H54 (cell line): Measurements from ENCODE around the gene TTC16.
"Not testable (repeated sequence)": the region's sequence is repeated elsewhere in the genome, so short reads cannot be mapped to it uniquely, and the experiment has no call there.

ENCODE experiments used
- DNase-seq: peaks from one replicate; pipeline ENCODE4 v3.0.0; 2011; ENCODE audit warnings: low spot score, mixed read lengths; ENCODE audit not compliant: insufficient read length
- FAIRE-seq: peaks from 3 replicates; lab custom pipeline; 2011; peaks lifted over from hg19 to GRCh38; lab: Jason Lieb, UNC
- POLR2A ChIP-seq: IDR thresholded peaks from 2 replicates; pipeline ENCODE4 v1.6.1; 2011; ENCODE audit warnings: low read depth, mild to moderate bottlenecking, low read length

Gene TTC16

GRCh38 chr9:127778280-127779135, 62.6 kb downstream of the TTC16 start, which contains the start of gene SH2D3C:
SH2D3C (minus strand) TSS chr9:127778666; CDS start chr9:127778627, 39 bp downstream.
- TF ChIP-seq POLR2A: no peak
- FAIRE-seq (no peak), DNase-seq (no peak)

GRCh38 chr9:127779136-127779981, 63.5 kb downstream of the TTC16 start:
- no peak for TF ChIP-seq POLR2A
- FAIRE-seq: no peak
- no peak for DNase-seq

- no peak for TF ChIP-seq POLR2A
- FAIRE-seq: no peak
- no peak for DNase-seq
Measured at GRCh38 chr9:127780126-127780885, 64.4 kb downstream of the TTC16 start.

- not testable (repeated sequence) for DNase-seq, FAIRE-seq
Measured at GRCh38 chr9:127780909-127781308, 65.0 kb downstream of the TTC16 start.
